Heart right ventricle (tissue), 16 donors: ENCODE measurements around the gene GRIA1. TPM values are rescaled to one million over a fixed set of nuclear protein-coding genes. Genes with fewer than 3 reads are reported as not detected.

Source experiments
- ATAC-seq, 8 donors: fragments of 200-7000 bp; cut with Tn5 transposase; one replicate each; pipeline ENCODE4 v1.9.1; 2020; ENCODE audit warnings: mild to moderate bottlenecking in 8 of 8, moderate library complexity in 8 of 8, moderate number of reproducible peaks in 1 of 8
- DNase-seq, 2 donors: peaks; one replicate each; pipeline ENCODE4 v3.0.0-alpha.2; 2020
- H3K27ac ChIP-seq, 10 donors: fragments of 200-600 bp; sonication (generic) in 2 of 10; one replicate each; pipeline versions ENCODE4 v1.5.0 to v1.8.0; 2020 to 2022; ENCODE audit warnings: mild to moderate bottlenecking in 3 of 10
- H3K27me3 ChIP-seq, 7 donors: fragments of 200-600 bp; one replicate each; pipeline ENCODE4 v1.8.0; 2021 to 2022; ENCODE audit warnings: mild to moderate bottlenecking in 2 of 7
- H3K36me3 ChIP-seq, 9 donors: fragments of 200-600 bp; sonication (generic) in 1 of 9; one replicate each; pipeline versions ENCODE4 v1.5.0 to v1.8.0; 2020 to 2022; ENCODE audit warnings: mild to moderate bottlenecking in 2 of 9
- H3K4me1 ChIP-seq, 9 donors: fragments of 200-600 bp; sonication (generic) in 1 of 9; one replicate each; pipeline versions ENCODE4 v1.5.0 to v1.8.0; 2020 to 2022; ENCODE audit warnings: mild to moderate bottlenecking in 4 of 9
- H3K4me3 ChIP-seq, 10 donors: fragments of 200-600 bp; sonication (generic) in 2 of 10; one replicate each; pipeline versions ENCODE4 v1.5.0 to v1.8.0; 2020 to 2022; ENCODE audit warnings: mild to moderate bottlenecking in 7 of 10, moderate library complexity in 2 of 10
- H3K9me3 ChIP-seq, 11 donors: fragments of 200-600 bp in 10 of 11; sonication (generic) in 2 of 11; one replicate each; pipeline versions ENCODE4 v1.5.0 to v1.8.0; 2013 to 2022; ENCODE audit warnings: mild to moderate bottlenecking in 2 of 11, control low read depth in 1 of 11, moderate library complexity in 1 of 11
- CTCF ChIP-seq, 9 donors: fragments of 200-600 bp; sonication (generic) in 2 of 9; IDR thresholded peaks; one replicate each; pipeline versions ENCODE4 v1.5.0 to v1.8.0; 2021 to 2022; ENCODE audit warnings: antibody characterized with exemption in 9 of 9, mild to moderate bottlenecking in 5 of 9, moderate library complexity in 1 of 9
- WGBS, 2 donors: extraction: QIAGEN DNeasy Blood & Tissue Kit; methylation state at CpG; one replicate each; pipeline ENCODE4 v1.1.7; 2013; ENCODE audit warnings: inconsistent platforms in 1 of 2; 5-methylcytosine and 5-hydroxymethylcytosine counted together
- intact Hi-C, 10 donors: fragments of 100-400 bp; cut with DNase I; formaldehyde crosslinking; loops; one replicate each; pipeline versions ENCODE4 v1.11.1 to v1.14.2; 2022
- polyA plus RNA-seq, 2 donors: library from polyadenylated mRNA; stranded (reverse); fragments of 200-250 nt; gene quantifications; one replicate each; pipeline ENCODE4 v1.2.3, GENCODE V29; 2013
- total RNA-seq, 10 donors: library from RNA; stranded (reverse); fragmentation: NEBNext Ultra II Directional in 3 of 10; extraction: Animal tissue kit (Norgen Biotek cat#: 25700) in 3 of 10; gene quantifications; one replicate each; pipeline versions ENCODE4 v1.2.1 to v1.2.4, GENCODE V29; 2021 to 2023
- donor health status: Arrhythmogenic right ventricular cardiomyopathy.
- donor health status: ischemic (EF 13 %, LVEDD 7.1; RV severe dilation, severe dysfunction).
- donor health status: healthy with polysubstance abuse.
- donor health status: DM: no; HTN: yes; CAD: no.
- donor health status: DM: no; HTN: no; CAD: no.
- donor health status: ischemic (EF 25% LVEDD 6.9; RV normal size, moderate dysfunction).
- donor health status: ischemic (EF 25% LVEDD 5.7; RV mildly dilated, moderate dysfunction).
- donor health status: healthy.
- donor health status: DM: yes; HTN: yes; CAD: no.
- donor health status: Ischemic cardiomyopathy.
- donor health status: ischemic (EF 35%, LVEDD 5.7; RV mildly dilated, moderate dysfunction).
- donor health status: nonischemic (EF 11% LVEDD 7.7; RV severe dilation, severe dysfunction).
- donor health status: DM: yes; HTN: yes; CAD: no.
- donor health status: PGD.
- donor health status: ischemic (EF 29% LVEDD 5.4; RV normal size, mild dysfunction).
- donor health status: nonischemic (EF 23%, LVEDD 6.1; RV moderate dilation, normal function).

The GRIA1 gene
- total and polyA plus RNA-seq, 12 donors = 0.04 to 0.49 (median 0.23) TPM; not detected in 3

GRCh38 chr5:153555420-153556114 is 65.1 kb downstream of the GRIA1 start:
- Histone ChIP-seq H3K4me3 (no peak overlapping the region), H3K27ac (no peak overlapping the region), H3K36me3 (no peaks in the 10 kb centered on the region), H3K27me3 (no peaks in the 10 kb centered on the region), H3K9me3 (peaks cover 0 to 2% (median 0%) of the 10 kb centered on the region in 11 donors), H3K4me1 (peaks cover 0 to 13% (median 6%) of the 10 kb centered on the region in 9 donors)
- intact Hi-C loops = no loop called here
- TF ChIP-seq CTCF (IDR thresholded peaks at IDR 0.05) = no peak
- no peak for ATAC-seq
- no peak for DNase-seq
- WGBS, 2 donors = 82 to 83% methylated on average over 6 of the region's 6 CpGs

GRCh38 chr5:153558957-153559356 is 68.5 kb downstream of the GRIA1 start:
- 81 to 91% methylated on average over 3 of the region's 3 CpGs for WGBS, 2 donors
- intact Hi-C loops = no loop called here

GRCh38 chr5:153559926-153560325 is 69.5 kb downstream of the GRIA1 start:
- intact Hi-C loops = no loop called here
- no peak for TF ChIP-seq CTCF (IDR thresholded peaks at IDR 0.05)
- Histone ChIP-seq H3K4me1 (no peaks in the 10 kb centered on the region), H3K27me3 (no peaks in the 10 kb centered on the region), H3K9me3 (peaks cover 0 to 9% (median 0%) of the 10 kb centered on the region in 11 donors), H3K4me3 (no peak overlapping the region), H3K36me3 (no peaks in the 10 kb centered on the region), H3K27ac (no peak overlapping the region)
- DNase-seq (no peak), ATAC-seq (no peak)
- 54 to 65% methylated on average over 1 of the region's 1 CpG for WGBS, 2 donors

More at GRCh38 chr5:153558957-153559356, 68.5 kb downstream of the GRIA1 start:
- Histone ChIP-seq H3K27ac (no peak overlapping the region), H3K36me3 (no peaks in the 10 kb centered on the region), H3K4me1 (no peaks in the 10 kb centered on the region), H3K4me3 (no peak overlapping the region), H3K27me3 (no peaks in the 10 kb centered on the region), H3K9me3 (peaks cover 0 to 9% (median 0%) of the 10 kb centered on the region in 11 donors)
- TF ChIP-seq CTCF (IDR thresholded peaks at IDR 0.05) = no peak
- no peak for ATAC-seq
- DNase-seq = no peak

GRCh38 chr5:153562189-153562588 is 71.7 kb downstream of the GRIA1 start:
- DNase-seq = no peak
- Histone ChIP-seq H3K27me3 (no peaks in the 10 kb centered on the region), H3K27ac (no peak overlapping the region), H3K4me1 (no peaks in the 10 kb centered on the region), H3K36me3 (no peaks in the 10 kb centered on the region), H3K9me3 (peaks cover 0 to 9% (median 0%) of the 10 kb centered on the region in 11 donors), H3K4me3 (no peak overlapping the region)
- WGBS, 2 donors = 51 to 53% methylated on average over 1 of the region's 1 CpG
- no peak for ATAC-seq
- intact Hi-C loops = no loop called here
- no peak for TF ChIP-seq CTCF (IDR thresholded peaks at IDR 0.05)
